NCI-H1417 (cell line): ENCODE results near the gene CSE1L.
A peak's percentile ranks its signal among the peaks of the same experiment; 100 is the strongest.
"Not testable (repeated sequence)": the region's sequence is repeated elsewhere in the genome, so short reads cannot be mapped to it uniquely, and the experiment has no call there.

Experiments used
- DNase-seq, 3 experiments: peaks; one replicate each; lab custom pipeline; 2025; lab: John Stamatoyannopoulos, UW

CSE1L gene

DNA sequence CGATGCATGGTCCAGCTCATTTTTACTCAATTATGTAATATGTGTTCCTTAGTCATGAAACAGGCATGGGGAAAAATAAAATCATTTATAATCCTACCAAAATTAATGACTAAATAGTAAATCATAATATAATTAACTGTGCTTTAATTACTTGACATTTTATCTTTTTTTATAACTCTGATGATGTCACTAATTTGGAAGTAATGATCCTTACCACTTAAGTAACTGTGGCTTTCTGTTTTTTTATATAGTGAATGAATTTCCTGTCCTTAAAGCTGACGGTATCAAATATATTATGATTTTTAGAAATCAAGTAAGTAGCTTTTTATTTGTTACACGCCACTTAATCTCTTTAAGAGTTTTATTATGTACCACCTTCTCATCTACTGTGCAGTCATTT is 32.2 kb downstream of the CSE1L start:
- DNase-seq = no peak

DNA sequence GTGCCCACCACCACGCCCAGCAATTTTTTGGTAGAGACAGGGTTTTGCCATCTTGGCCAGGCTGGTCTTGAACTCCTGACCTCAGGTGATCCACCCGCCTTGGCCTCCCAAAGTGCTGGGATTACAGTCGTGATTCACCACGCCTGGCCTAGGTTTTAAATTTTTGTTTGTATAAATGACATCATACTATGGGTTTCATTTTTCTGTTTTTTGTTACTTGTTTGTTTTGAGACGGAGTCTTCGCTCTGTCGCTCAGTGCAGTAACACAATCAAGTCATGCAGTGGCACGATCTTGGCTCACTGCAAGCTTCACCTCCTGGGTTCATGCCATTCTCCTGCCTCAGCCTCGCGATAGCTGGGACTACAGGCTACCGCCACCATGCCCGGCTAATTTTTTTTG is 36.2 kb downstream of the CSE1L start:
- DNase-seq = not testable (repeated sequence)

DNA sequence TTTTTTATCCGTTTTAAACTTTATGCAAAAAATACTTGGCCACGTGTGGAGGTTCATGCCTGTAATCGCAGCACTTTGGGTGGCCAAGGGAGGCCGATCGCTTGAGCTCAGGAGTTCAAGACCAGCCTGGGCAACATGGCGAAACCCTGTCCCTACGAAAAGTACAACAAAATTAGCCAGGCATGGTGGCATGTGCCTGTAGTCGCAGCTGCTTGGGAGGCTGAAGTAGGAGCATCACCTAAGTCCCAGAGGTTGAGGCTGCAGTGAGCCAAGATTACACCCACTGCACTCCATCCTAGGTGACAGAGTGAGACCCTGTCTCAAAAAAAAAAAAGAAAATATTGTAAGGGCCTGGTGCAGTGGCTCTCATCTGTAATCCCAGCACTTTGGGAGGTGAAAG is 45.0 kb downstream of the CSE1L start:
- no peak for DNase-seq

DNA sequence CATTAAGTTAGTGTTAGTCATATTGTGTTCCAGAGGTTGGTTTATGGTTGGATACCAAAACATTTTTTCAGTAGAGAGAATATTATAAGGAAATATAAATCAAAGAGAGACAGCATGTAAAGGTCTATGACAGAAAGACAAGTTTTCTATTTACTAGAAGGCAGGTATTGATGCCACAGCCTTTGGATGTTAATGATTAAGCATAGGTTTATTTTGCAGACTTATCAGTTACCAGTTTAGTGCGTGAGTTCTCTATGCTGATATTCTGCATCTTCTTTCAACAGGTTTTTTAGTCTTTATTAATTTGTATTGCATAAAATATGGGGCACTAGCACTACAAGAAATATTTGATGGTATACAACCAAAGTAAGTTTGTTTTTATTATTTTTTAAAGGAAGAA is 45.6 kb downstream of the CSE1L start:
- no peak for DNase-seq

DNA sequence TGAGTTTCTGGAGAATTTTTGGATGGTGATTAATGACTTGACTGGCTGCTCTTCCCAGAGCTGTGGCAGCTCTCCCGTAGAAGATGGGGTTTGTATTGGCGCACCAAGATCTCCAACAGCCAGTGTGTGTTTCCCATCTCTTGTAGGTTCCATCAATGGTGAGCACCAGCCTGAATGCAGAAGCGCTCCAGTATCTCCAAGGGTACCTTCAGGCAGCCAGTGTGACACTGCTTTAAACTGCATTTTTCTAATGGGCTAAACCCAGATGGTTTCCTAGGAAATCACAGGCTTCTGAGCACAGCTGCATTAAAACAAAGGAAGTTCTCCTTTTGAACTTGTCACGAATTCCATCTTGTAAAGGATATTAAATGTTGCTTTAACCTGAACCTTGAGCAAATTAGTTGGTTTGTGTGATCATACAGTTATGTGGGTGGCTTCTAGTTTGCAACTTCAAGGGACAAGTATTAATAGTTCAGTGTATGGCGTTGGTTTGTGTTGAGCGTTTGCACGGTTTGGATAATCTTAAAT is 50.2 kb downstream of the CSE1L start:
- no peak for DNase-seq

GRCh38 chr20:49097159-49097558 is 51.0 kb downstream of the CSE1L start:
- DNase-seq = no peak

DNA sequence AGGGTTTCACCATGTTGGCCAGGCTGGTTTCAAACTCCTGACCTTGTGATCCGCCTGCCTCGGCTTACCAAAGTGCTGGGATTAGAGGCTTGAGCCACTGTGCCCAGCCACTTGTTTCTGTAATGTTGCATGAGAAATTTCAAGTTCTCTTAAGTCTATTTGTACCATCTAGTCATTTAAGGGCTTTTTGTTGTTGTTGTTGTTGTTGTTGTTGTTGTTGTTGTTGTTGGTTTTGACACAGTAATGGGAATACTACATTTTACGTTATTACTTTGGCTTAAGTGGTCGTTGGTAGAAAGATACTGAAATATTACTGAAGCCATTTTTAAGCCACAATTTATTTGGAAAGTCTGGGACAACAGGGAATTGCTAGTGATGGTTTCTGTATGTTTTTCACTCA is 52.0 kb downstream of the CSE1L start:
- no peak for DNase-seq

DNA sequence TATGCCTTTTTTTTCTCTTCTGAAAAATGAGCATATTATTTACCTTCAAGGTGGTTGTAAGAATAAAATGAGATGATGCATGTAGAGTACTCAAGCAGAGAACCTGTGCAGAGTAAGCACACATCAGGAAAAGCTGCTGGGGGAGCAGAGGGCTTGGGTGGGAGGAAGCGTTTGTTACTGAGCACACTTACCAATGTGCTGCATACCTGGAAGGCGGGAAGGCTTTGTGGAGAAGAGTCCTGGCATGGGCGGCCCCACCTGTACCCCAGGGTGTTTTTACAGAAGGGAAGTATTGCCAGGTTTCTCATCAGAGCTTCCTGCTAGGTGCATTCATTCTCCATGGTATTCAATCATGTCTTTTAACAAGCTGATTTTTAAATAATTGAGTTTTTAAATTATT is 52.9 kb downstream of the CSE1L start:
- no peak for DNase-seq

GRCh38 chr20:49100292-49100691 is 54.2 kb downstream of the CSE1L start:
- DNase-seq = not testable (repeated sequence)

GRCh38 chr20:49100972-49101371 is 54.9 kb downstream of the CSE1L start:
- DNase-seq = no peak

DNA sequence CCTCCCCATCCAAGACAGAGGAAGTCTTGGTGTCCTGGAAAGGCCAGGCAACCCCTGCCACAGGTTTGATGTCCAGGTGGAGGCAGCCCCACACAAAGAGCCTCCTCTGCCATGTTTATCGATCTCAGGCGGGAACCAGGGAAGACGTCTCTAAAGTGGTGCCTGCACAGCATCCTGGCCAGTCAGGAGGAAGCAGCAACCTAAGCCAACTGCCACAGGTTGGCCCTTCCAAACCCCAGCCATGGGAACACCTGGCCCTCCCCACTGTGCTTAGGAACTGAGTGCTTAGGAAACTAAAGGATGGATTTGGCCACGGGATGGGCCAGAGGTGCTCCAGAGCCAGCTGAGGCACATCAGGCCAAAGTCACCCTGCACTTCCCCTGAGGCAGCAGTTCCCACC is 56.9 kb downstream of the CSE1L start:
- DNase-seq = no peak

DNA sequence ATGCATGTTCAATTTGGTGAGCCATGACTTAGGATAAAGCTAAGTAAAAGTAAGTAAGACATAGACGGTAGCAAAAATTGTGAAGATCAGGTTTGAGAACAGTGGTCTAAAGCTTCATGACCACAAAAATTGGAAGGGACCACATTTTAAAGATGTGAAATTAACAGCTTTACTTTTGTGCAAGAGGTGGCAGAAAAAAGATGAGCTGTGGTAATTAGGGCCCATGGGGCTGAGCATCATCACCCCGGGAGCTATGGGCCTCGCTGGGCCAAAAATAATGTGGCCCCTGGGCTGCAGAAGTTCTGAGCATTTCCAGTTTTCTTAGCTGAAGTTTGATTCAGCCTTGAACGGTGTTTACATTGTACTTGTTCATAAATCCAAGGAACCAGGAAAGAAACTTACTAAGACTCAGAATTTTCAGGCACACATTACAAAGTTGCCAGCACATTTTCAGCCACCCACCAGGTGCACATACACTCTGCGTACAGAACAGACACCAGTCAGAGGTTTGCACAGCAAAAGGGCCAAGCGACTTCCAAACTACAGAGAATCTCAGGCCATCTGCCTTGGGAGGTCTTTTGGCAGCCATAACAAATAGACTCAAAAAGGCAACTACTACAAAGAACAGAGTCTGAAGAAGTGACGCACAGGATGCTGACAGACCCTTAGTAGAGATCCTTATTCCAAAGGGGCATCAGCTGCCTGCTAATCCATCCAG is 57.7 kb downstream of the CSE1L start:
- no peak for DNase-seq

DNA sequence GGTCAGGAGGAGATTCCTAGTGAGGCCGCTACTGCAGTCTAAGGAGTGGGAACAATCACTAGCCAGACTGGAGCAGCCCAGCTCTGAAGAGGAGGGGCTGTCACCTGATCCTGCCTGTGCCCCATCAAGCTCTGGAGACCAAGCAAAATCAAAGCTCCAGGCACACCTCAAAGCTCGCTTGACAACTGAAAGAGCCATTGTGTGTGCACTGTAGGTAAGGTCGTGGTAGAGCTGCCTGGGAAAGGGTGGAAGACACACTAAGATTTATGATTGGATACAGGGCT is 58.2 kb downstream of the CSE1L start:
- DNase-seq = peak in 1 of 3 experiments; percentile 56

- DNase-seq = not testable (repeated sequence)
Measured at GRCh38 chr20:49104979-49105547, 59.0 kb downstream of the CSE1L start.

DNA sequence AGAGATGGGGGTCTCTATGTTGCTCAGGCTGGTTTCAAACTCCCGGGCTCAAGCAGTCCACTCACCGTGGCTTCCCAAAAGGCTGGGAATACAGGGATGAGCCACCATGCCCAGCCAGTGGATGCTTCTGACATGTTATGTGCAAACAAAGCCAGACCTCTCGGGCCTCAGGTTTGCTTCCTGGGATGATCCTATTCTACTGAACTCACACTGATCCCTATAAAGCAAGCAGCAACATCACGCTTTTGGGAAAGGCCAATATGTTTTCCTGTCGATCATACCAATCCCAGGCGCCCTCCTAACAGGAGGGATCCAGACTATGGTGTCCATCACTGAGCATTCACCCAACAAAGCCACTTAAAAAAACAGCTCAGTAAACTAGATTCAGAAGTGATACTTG is 60.2 kb downstream of the CSE1L start:
- DNase-seq = no peak

- no peak for DNase-seq
Measured at GRCh38 chr20:49110767-49111694, 64.9 kb downstream of the CSE1L start.

DNA sequence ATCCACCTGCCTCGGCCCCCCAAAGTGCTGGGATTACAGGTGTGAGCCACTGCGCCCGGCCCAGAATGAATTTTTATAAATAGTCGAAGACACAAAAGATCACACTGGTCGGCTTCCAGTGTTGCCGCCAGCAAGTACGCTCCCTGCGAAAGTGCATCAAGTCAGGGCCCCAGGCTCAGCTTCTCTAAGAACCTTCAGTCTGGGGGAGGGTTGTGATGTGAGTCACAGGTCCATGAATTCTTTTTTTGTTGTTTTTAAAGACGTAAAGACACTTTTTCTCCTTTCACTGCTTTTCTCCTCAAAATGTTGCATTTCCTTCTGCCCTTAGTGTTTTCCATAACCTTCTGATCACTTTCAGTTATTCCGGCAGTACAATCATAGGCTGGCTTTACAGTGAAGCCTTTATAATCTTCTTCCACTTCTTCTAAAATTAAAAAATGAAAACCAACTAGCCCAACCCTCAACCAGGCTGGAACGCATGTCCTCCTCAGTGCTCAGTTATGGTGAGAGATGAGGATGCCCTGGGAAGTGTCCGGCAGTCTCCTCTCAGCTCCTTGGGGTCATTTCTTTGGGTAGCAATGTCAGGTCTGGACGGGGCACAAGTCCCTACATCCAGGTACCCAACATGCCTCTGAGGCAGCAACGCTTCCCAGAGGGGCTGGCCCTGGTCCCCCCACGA is 66.6 kb downstream of the CSE1L start:
- DNase-seq = no peak

- DNase-seq = no peak
Measured at GRCh38 chr20:49115564-49115963, 69.5 kb downstream of the CSE1L start.

DNA sequence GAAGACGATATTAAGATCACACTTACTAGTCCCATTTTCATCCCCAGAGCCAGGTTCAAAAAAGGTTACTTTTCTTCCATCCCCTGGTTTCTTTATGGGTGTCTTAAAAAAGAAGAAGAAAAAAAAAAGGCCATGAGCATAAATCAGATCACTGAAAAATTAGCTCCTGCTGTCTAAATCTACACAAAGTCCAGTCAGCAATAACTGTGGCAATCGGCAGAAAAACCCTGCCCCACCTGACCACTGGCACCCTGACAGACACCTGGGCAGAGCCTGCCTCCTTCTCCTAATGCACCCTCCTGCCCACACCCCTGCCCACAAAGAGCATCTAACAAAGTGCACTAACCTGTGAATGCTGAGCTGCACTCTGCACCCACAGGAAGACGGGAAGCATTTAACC is 72.2 kb downstream of the CSE1L start:
- DNase-seq = no peak

GRCh38 chr20:49119988-49120387 is 73.9 kb downstream of the CSE1L start:
- DNase-seq = no peak

- no peak for DNase-seq
Measured at GRCh38 chr20:49122920-49123319, 76.8 kb downstream of the CSE1L start.

DNA sequence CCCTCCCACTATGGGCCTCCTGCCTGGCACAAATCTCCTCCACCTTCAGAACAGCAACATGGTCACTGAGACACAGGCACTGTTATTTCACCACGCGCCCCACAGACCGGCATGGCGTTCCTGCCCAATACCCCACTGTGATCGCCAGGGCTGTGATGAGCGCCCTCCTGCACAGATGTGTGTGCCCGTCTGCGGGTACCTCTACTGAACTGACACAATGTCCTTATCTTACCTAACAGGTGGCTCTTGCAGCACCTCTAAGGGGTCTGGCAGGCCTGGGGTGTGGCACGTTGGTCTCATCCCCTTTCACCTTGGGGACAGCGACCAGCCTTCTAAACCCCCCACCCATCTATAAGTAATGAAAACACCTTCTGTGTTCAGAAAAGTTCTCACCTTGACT is 77.9 kb downstream of the CSE1L start:
- no peak for DNase-seq
